ENCODE measurements around the gene IPPK. TPM values are rescaled to one million over a fixed set of nuclear protein-coding genes. Genes with fewer than 3 reads are reported as not detected.

The IPPK gene, protein sequence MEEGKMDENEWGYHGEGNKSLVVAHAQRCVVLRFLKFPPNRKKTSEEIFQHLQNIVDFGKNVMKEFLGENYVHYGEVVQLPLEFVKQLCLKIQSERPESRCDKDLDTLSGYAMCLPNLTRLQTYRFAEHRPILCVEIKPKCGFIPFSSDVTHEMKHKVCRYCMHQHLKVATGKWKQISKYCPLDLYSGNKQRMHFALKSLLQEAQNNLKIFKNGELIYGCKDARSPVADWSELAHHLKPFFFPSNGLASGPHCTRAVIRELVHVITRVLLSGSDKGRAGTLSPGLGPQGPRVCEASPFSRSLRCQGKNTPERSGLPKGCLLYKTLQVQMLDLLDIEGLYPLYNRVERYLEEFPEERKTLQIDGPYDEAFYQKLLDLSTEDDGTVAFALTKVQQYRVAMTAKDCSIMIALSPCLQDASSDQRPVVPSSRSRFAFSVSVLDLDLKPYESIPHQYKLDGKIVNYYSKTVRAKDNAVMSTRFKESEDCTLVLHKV
- 12.1 and 19.7 TPM in 2 replicates for total RNA-seq

GRCh38 chr9:92669890-92670708, at the start of gene IPPK:
TSS of gene IPPK (minus strand) at chr9:92670131. CDS start at chr9:92669988, 143 bp downstream.

Other genes starting within 250 kb of the IPPK start
- gene OMD, start 245.7 kb downstream of the IPPK start, total RNA-seq: not detected in 2 replicates
- gene ASPN, start 187.6 kb downstream of the IPPK start, total RNA-seq: 1.00 and 2.9 TPM in 2 replicates
- gene ECM2, start 134.1 kb downstream of the IPPK start, total RNA-seq: 1.00 and 2.4 TPM in 2 replicates
- gene BICD2, start 94.7 kb upstream of the IPPK start, total RNA-seq: 48.1 and 63.9 TPM in 2 replicates
- 12.5 and 13.7 TPM in 2 replicates for gene ZNF484, start 207.9 kb upstream of the IPPK start, total RNA-seq

Measured in uterine smooth muscle cell (primary cell).